ENCODE results near the gene PCDHA7.
"Not testable (repeated sequence)": the region's sequence is repeated elsewhere in the genome, so short reads cannot be mapped to it uniquely, and the experiment has no call there.

The PCDHA7 gene

GRCh38 chr5:140821375-140822280, 12.4 kb upstream of the PCDHA7 start, which contains the start of gene PCDHA5:
Gene PCDHA5, plus strand, starts transcription at chr5:140821613.
- TF ChIP-seq CTCF (conservative IDR thresholded peaks at IDR 0.05) (peak; percentile 92), ZFX (IDR thresholded peaks at IDR 0.05) (no peak)
- no peak within 1 kb of the TSS for H3K27ac ChIP-seq

DNA sequence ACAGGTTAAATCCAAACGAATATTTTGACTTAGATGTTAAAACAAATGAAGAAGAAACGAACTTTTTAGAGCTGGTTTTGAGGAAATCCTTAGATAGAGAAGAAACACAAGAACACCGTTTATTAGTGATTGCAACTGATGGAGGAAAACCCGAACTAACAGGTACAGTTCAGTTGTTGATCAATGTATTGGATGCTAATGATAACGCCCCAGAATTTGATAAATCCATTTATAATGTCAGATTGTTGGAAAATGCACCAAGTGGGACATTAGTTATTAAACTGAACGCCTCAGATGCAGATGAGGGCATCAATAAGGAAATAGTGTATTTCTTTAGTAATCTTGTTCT, 11.8 kb upstream of the PCDHA7 start:
- H3K27ac ChIP-seq = no peak overlapping the region
- TF ChIP-seq ZFX (IDR thresholded peaks at IDR 0.05) = no peak
- peak; percentile 72 for TF ChIP-seq CTCF (conservative IDR thresholded peaks at IDR 0.05)

GRCh38 chr5:140822969-140823368, 11.1 kb upstream of the PCDHA7 start:
- H3K27ac ChIP-seq = not testable (repeated sequence)

DNA sequence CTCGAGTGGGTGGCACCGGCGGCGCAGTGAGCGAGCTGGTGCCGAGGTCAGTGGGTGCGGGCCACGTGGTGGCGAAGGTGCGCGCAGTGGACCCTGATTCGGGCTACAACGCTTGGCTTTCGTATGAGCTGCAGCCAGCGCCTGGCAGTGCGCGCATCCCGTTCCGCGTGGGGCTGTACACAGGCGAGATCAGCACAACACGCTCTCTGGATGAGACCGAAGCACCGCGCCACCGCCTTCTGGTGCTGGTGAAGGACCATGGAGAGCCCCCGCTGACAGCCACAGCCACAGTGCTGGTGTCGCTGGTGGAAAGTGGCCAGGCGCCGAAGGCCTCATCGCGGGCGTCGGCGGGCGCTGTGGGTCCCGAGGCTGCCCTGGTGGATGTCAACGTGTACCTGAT, 10.6 kb upstream of the PCDHA7 start:
- no peak for TF ChIP-seq CTCF (conservative IDR thresholded peaks at IDR 0.05)
- TF ChIP-seq ZFX (IDR thresholded peaks at IDR 0.05) = no peak
- H3K27ac ChIP-seq = no peak overlapping the region

DNA sequence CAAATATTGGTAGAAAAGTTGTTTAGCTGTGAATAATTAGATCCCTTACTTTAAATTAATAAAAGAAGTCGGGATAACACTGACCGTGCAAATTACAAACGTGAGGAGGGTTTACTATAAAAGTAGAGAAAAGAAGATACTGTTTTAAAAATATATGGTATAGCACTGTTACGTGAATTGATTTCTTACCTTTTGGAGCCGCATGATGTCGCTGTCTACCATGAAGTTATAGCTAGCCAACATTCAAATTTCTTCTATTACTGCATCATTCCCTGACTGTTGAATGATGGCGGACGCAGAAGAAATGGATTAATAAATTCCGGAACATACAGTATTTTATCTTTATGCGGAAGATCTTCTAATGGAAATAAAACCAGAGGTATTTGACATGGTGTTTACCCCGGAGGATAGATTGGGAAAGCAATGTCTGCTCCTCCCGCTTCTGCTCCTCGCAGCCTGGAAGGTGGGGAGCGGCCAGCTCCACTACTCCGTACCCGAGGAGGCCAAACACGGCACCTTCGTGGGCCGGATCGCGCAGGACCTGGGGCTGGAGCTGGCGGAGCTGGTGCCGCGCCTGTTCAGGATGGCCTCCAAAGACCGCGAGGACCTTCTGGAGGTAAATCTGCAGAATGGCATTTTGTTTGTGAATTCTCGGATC, 6.2 kb upstream of the PCDHA7 start, which contains the start of gene PCDHA6:
Gene PCDHA6 (plus strand): TSS at position 257 of the 658 bp plus-strand sequence. CDS start 132 bp downstream, at position 389.
- no peak within 1 kb of the TSS for H3K27ac ChIP-seq
- TF ChIP-seq CTCF (conservative IDR thresholded peaks at IDR 0.05) = peak; percentile 49
- no peak for TF ChIP-seq ZFX (IDR thresholded peaks at IDR 0.05)

GRCh38 chr5:140828362-140828737, 5.7 kb upstream of the PCDHA7 start:
- no peak overlapping the region for H3K27ac ChIP-seq
- TF ChIP-seq ZFX (IDR thresholded peaks at IDR 0.05) (no peak), CTCF (conservative IDR thresholded peaks at IDR 0.05) (peak; percentile 36; the same call in 1 of the 2 replicates)

DNA sequence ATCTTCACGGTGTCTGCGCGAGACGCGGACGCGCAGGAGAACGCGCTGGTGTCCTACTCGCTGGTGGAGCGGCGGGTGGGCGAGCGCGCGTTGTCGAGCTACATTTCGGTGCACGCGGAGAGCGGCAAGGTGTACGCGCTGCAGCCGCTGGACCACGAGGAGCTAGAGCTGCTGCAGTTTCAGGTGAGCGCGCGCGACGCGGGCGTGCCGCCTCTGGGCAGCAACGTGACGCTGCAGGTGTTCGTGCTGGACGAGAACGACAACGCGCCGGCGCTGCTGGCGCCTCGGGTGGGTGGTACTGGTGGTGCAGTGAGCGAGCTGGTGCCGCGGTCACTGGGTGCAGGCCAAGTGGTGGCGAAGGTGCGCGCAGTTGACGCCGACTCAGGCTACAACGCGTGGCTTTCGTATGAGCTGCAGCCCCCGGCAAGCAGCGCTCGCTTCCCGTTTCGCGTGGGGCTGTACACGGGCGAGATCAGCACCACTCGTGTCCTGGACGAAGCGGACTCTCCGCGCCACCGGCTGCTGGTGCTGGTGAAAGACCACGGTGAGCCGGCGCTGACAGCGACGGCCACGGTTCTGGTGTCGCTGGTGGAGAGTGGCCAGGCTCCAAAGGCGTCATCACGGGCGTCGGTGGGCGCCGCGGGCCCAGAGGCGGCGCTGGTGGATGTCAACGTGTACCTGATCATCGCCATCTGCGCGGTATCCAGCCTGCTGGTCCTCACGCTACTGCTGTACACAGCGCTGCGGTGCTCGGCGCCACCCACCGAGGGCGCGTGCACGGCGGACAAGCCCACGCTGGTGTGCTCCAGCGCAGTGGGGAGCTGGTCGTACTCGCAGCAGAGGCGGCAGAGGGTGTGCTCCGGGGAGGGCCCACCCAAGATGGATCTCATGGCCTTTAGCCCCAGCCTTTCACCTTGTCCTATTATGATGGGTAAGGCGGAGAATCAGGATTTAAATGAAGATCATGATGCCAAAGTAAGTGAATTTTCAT, 4.3 kb upstream of the PCDHA7 start:
- not testable (repeated sequence) for H3K27ac ChIP-seq
